Memory B cell (primary cell): Measurements from ENCODE around the gene LARP4B.
"Not testable (repeated sequence)": the region's sequence is repeated elsewhere in the genome, so short reads cannot be mapped to it uniquely, and the experiment has no call there.

Experiments used
- ATAC-seq: fragments of 150-1000 bp; cut with Tn5 transposase; 2 replicates; pipeline ENCODE4 v1.10.0; 2021; ENCODE audit warnings: low read depth, mild to moderate bottlenecking, moderate library complexity
- DNase-seq, 2 donors: peaks; one replicate each; pipeline ENCODE4 v3.0.0; 2022; ENCODE audit warnings: low spot score in 2 of 2
- H3K27ac Mint-ChIP-seq: one replicate; pipeline ENCODE4 v1.8.0; 2022; ENCODE audit warnings: mild to moderate bottlenecking, moderate library complexity, mixed read lengths
- H3K27me3 Mint-ChIP-seq: one replicate; pipeline ENCODE4 v1.8.0; 2022; ENCODE audit warnings: mixed read lengths
- H3K36me3 Mint-ChIP-seq: one replicate; pipeline ENCODE4 v1.8.0; 2022; ENCODE audit warnings: mild to moderate bottlenecking, mixed read lengths
- H3K4me1 Mint-ChIP-seq: one replicate; pipeline ENCODE4 v1.8.0; 2022; ENCODE audit warnings: mixed read lengths
- H3K4me3 Mint-ChIP-seq: one replicate; pipeline ENCODE4 v1.8.0; 2022; ENCODE audit warnings: mild to moderate bottlenecking, moderate library complexity, mixed read lengths
- H3K9me3 Mint-ChIP-seq: one replicate; pipeline ENCODE4 v1.8.0; 2022; ENCODE audit warnings: mixed read lengths

Gene LARP4B

DNA sequence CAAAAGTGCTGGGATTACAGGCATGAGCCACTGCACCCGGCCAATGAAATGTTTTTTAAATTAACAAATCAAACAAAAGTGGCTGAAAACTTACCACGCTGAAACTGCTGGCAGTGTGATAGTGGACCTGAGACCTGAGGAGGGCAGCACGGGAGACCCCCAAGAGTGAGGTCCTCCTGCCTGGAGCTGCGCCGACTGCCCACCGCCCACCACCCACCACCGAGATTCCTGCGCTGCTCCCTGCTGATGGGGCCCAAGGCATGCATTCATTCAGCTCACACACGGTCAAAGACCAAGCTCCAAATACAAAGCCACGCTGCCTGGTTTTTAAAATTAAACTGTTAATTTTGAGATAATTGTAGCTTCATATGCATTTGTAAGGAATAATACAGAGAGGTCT, 16.4 kb upstream of the LARP4B start:
- DNase-seq (no peak), ATAC-seq (no peak)
- Mint-ChIP-seq H3K27ac (no peak overlapping the region), H3K4me1 (peaks cover 23% of the 10 kb centered on the region), H3K36me3 (no peaks in the 10 kb centered on the region), H3K9me3 (no peaks in the 10 kb centered on the region), H3K27me3 (peaks cover 11% of the 10 kb centered on the region), H3K4me3 (no peak overlapping the region)

DNA sequence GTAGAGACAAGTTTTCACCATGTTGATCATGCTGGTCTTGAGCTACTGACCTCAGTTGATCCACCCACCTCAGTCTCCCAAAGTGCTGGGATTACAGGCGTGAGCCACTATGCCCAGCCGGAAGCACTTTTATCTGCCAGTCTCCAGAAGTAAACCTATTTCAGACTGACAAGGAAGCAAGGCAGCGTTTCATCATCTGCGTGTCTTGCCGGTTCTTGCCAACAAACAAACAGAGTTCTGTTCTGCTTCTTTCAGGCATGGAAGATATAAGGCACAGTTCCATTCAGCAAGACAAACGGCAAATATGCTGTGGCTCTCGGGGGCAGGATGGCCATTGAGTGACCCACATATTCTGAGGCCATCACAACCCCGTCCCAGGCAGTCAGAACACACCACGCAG, 15.5 kb upstream of the LARP4B start:
- Mint-ChIP-seq H3K27me3 (peaks cover 11% of the 10 kb centered on the region), H3K36me3 (no peaks in the 10 kb centered on the region), H3K27ac (no peak overlapping the region), H3K4me1 (peaks cover 23% of the 10 kb centered on the region), H3K9me3 (no peaks in the 10 kb centered on the region), H3K4me3 (no peak overlapping the region)
- ATAC-seq (no peak), DNase-seq (no peak)

DNA sequence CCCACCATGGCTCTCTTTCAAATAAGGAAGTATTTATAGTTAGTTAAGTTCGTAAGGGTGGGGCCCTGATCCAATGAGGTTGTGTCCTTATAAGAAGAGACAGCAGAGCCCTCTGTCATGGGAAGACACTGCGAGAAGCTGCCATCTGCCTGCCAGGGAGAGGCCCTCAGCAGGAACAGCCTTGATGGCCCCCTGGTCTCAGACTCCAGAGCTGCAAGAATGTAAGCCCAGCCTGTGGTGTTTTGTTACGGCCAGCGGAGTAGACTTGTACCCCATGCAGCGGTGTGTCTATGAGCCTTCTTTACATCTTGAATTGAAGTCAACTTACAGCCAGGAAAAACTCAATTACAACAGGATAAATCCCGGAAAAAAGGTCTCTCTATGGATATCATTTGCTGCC, 14.3 kb upstream of the LARP4B start:
- DNase-seq (no peak), ATAC-seq (no peak)
- Mint-ChIP-seq H3K4me1 (peaks cover 21% of the 10 kb centered on the region), H3K27ac (no peak overlapping the region), H3K27me3 (peaks cover 6% of the 10 kb centered on the region), H3K36me3 (no peaks in the 10 kb centered on the region), H3K4me3 (no peak overlapping the region), H3K9me3 (no peaks in the 10 kb centered on the region)

DNA sequence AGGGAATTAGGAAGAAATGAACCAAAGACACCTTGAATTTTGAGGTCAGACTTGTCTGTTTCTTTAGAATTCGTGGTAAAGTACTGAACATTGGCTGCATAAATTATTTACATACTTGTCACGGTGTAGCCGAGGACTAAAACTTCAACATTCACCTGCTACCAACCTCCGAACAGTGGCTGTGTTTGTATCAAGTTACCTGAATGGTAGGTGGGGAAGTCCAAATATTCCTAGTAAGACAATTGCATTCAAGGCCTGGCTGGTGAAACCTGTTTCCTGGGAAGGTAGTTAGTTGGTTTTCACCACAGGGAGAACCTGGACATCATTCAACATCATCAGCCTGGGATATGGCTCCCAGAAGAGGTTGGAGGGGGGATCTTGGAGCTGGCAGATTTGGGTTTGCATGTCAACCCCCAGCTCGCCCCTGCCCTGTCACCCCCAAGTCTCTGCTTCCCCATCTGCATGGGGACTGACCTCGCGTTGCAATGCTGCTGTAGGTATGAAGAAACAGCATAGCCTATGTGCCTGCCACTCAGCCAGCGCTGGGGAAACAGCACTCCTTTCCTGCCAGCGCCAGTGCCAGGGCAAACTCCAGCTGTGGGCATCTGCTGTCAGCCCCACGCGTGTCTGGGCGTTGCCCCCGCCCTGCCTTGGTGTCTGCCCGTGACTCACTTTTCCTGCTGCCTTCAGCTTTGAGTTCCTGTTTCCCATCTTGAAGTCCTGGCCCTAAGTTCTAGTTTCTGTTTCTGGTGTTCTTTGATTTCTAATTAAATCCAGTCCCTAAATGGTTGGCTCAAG, 12.7 kb upstream of the LARP4B start:
- ATAC-seq = peak; percentile 71
- Mint-ChIP-seq H3K4me1 (peaks cover 14% of the 10 kb centered on the region), H3K27ac (peak overlapping the region; percentile 5)

DNA sequence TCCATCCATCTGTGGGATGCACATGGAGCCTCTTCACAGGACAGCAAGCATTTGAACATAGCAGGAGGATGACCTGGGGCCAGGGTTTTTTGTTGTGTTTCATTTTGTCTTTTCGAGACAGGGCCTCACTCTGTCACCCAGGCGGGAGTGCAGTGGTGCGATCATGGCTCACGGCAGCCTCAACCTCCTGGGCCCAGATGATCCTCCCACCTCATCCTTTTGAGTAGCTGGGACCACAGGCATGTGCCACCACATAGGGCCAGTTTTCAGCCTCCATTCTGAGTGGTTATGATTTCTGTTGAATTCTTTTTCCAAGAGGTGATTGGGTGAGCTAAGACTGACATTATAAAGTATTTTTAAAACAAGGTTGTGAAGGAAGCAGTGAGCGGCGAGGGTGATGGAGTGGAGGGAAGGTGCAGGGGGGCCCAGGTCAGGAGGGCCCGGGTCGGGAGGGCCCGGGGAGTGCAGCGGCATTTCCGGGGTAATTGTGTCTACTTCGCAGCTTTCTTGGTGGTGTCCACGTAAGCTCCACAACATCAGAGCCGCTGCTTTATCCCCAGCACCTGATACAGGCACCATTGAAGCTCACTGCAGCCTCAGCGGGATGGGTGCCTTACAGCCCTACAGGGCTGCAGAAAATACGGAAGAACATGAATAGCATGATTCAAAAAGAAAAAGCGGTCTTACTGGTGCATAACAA, 12.0 kb upstream of the LARP4B start:
- ATAC-seq = peak; percentile 64
- H3K9me3 Mint-ChIP-seq = no peaks in the 10 kb centered on the region
- peaks cover 14% of the 10 kb centered on the region for H3K4me1 Mint-ChIP-seq
- peak overlapping the region; percentile 67 for H3K4me3 Mint-ChIP-seq
- DNase-seq = no peak
- peak overlapping the region; percentile 5 for H3K27ac Mint-ChIP-seq
- H3K27me3 Mint-ChIP-seq = peaks cover 9% of the 10 kb centered on the region
- no peaks in the 10 kb centered on the region for H3K36me3 Mint-ChIP-seq

More for the DNA sequence above, 12.7 kb upstream of the LARP4B start:
- Mint-ChIP-seq H3K36me3 (no peaks in the 10 kb centered on the region), H3K9me3 (no peaks in the 10 kb centered on the region), H3K27me3 (peaks cover 4% of the 10 kb centered on the region), H3K4me3 (peak overlapping the region; percentile 67)
- DNase-seq = peak in 1 of 2 donors; percentile 31

DNA sequence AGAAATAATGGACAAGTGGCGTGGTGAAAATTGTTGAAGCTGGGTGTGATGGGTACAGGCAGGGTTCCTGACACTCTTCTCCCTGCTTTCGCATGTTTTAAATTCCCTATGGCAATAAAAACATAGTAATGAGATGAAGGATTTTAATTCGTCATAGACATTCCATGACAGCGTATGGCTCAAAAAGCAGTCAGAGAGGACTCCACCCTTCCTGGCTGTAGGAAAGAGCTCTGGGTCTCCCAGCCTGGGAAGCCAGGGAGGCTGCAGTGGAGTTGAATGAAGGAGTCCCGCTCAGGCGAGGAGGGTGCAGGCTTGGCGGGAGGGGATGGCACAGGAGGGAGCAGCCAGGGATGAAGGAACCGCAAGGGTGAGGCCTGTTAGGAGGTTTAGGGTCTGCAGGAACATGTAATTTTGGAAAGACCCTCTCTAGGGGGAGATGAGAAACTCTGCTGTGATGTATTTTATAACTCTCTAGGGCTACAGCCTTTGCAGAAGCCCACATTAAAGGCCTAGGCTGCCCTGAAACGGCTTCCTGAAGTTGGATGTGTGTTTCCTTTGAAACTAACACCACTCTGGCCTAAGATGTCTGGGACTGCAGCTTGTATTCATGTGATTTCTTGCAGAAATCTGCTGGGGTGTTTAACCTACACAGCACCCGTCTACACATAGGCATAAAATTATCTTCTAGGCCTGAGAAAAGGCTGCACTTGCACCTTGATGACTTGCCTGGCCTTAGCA, 7.6 kb upstream of the LARP4B start:
- Mint-ChIP-seq H3K4me3 (no peak overlapping the region), H3K36me3 (no peaks in the 10 kb centered on the region), H3K27ac (no peak overlapping the region), H3K9me3 (no peaks in the 10 kb centered on the region), H3K4me1 (peaks cover 20% of the 10 kb centered on the region), H3K27me3 (peaks cover 18% of the 10 kb centered on the region)
- ATAC-seq = no peak
- no peak for DNase-seq

DNA sequence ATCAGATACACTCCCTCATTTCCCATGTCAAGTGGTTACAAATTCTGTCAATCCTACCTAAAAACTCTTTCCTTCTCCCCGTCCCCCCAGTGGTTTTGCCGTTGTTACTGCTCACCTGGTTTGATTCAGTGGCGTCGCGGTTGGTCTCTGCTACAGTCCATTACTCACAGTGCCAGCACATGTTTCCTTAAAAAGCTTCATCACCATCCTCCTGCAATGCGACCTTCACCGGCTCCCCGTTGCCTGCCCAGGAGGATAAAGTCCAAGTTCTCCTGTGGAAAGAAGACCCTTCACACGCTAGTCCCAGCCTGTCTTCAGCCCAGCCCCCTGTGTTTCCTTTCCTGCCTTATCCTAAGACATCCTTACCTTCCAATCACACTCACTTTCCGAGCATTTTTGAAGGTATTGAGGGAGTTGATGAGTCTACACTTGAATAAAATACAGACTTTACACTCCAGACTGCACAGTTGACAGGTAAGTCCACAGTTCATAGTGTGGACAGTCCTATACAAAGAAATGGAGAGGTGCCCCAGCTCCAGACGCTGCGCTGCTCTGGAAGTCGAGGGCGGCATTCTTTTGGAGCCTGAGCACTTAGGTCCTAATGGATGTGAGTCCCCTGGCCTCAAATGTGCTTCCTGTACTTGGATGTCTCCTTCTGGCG, 3.4 kb upstream of the LARP4B start:
- ATAC-seq (no peak), DNase-seq (no peak)
- H3K27me3 Mint-ChIP-seq = peaks cover 16% of the 10 kb centered on the region
- H3K27ac Mint-ChIP-seq = no peak overlapping the region
- H3K9me3 Mint-ChIP-seq = no peaks in the 10 kb centered on the region
- no peaks in the 10 kb centered on the region for H3K36me3 Mint-ChIP-seq
- no peak overlapping the region for H3K4me3 Mint-ChIP-seq
- peaks cover 20% of the 10 kb centered on the region for H3K4me1 Mint-ChIP-seq

DNA sequence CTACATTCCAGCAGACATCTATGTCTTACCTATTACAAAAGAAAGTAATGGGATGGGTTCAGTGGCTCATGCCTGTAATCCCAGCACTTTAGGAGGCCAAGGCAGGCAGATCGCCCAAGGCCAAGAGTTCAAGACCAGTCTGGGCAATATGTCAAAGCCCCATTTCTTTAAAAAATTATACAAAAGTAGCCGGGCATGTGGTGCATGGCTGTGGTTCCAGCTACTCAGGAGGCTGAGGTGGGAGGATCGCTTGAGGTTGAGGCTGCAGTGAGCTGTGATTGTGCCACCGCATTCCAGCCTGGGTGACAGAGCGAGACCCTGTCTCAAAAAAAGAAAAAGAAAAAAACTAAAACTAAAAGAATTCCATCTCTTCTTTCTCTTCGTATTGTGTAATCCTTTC, 2.7 kb upstream of the LARP4B start:
- not testable (repeated sequence) for H3K36me3 Mint-ChIP-seq, H3K27ac Mint-ChIP-seq, H3K9me3 Mint-ChIP-seq, H3K4me3 Mint-ChIP-seq, ATAC-seq, DNase-seq
- Mint-ChIP-seq H3K4me1 (peaks cover 24% of the 10 kb centered on the region), H3K27me3 (peaks cover 14% of the 10 kb centered on the region)

DNA sequence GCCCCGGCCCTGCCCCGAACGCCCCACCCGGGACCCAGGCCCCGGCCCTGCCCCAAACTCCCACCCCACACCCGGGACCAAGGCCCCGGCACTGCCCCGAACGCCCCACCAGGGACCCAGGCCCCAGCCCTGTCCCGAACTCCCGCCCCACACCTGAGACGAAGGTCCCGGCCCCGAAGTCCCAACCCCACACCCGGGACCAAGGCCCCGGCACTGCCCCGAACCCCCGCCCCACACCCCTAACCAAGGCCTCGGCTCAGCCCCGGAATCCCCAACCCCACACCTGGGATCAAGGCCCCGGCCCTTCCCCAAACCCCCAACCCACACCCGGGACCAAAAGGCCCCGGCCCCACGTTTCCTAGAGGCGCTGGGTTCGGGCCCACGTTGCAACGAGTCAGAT, 1.1 kb upstream of the LARP4B start:
- peaks cover 27% of the 10 kb centered on the region for H3K4me1 Mint-ChIP-seq
- H3K36me3 Mint-ChIP-seq = no peaks in the 10 kb centered on the region
- peaks cover 10% of the 10 kb centered on the region for H3K27me3 Mint-ChIP-seq
- peak overlapping the region; percentile 83 for H3K4me3 Mint-ChIP-seq
- H3K27ac Mint-ChIP-seq = peak overlapping the region; percentile 91
- no peak for DNase-seq
- no peaks in the 10 kb centered on the region for H3K9me3 Mint-ChIP-seq
- ATAC-seq = no peak

DNA sequence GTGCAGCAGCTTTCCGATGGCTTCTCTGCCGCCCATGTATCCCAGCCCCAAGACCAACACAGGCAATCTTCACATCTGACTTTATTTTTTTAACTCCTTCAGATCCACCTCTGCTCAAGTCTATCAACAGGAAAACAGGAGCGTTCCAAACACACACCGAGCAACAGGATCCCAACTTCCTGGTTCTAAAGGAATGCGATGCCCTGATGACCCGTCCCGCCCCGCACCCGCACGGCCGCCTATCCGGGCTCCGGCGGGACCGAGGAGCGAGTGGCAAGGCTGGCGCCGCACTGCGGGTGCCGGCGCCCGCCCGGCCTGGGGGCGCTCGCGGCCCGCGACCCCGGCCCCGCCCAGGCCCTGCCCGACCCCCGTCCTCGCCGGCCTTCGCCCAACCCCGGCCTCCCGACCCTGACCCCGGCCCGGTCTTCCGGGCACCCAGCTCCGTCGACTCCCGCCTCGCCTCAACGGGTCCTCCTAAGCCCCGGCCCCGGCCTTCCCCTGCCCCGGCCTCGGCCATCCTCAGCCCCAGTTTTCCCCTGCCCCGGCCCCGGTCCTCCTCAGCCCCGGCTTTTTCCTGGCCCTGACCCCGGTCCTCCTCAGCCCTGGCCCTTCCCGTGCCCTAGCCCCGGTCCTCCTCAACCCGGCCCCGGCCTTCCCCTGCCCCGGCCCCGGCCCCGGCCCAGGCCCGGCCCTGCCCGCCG, 730 bp downstream of the LARP4B start:
- Mint-ChIP-seq H3K9me3 (no peaks in the 10 kb centered on the region), H3K27ac (peak overlapping the region; percentile 97), H3K36me3 (peaks cover 3% of the 10 kb centered on the region), H3K4me1 (peaks cover 29% of the 10 kb centered on the region), H3K4me3 (peak overlapping the region; percentile 90), H3K27me3 (peaks cover 4% of the 10 kb centered on the region)
- DNase-seq (peak in 1 of 2 donors; percentile 34), ATAC-seq (no peak)

DNA sequence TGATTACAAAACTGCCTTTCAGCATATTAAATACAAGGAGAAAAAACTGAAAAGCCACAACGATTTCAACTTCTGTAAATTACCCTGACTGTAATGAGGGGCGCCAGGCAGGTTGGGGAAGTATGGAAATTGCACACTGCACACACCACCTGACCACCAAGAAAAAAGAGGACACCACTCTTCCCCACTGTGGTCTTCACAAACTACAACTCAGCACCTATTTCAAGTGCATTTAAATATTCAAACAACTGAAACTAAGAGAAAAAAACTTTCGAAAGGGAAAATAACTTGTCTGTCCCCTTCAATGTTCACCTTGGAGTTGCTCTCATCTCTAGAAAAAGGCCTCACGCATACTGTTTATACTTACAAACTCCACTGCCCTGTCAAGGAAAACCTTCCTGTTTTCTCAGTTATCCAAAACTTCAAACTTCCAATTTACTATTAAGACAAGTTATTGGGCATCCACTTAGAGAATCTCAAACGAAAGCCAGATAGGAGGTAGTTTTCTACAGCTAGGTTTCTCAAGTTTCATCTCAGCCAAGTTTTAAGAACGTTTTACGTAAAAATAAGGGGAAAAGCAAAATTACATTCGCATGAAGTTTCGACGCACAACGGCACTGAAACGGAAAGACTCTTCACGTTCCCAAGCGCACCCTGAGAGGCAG, 1.4 kb downstream of the LARP4B start:
- H3K4me3 Mint-ChIP-seq = peak overlapping the region; percentile 90
- H3K27me3 Mint-ChIP-seq = peaks cover 4% of the 10 kb centered on the region
- ATAC-seq (peak; percentile 5), DNase-seq (no peak)
- peak overlapping the region; percentile 97 for H3K27ac Mint-ChIP-seq
- H3K36me3 Mint-ChIP-seq = peaks cover 3% of the 10 kb centered on the region
- peaks cover 29% of the 10 kb centered on the region for H3K4me1 Mint-ChIP-seq
- H3K9me3 Mint-ChIP-seq = no peaks in the 10 kb centered on the region

DNA sequence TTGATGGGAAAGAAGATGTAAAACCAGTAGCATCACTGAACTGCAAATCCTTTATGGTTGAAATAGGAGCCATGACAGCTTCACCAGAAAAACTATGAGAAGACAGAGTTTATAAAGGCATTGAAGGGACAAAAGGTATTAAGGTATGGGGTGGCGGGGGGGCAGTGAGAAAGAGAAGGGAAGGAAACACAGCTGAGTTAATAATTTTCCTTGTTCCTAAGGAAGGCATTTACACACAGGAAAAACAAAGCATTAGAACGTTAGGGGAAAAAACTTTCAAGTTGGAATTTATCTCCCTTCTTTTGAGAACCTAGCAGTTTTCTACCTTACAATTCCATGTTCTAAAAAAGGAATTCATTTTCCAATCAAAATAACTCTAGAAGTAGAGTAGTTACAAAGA, 4.4 kb downstream of the LARP4B start:
- Mint-ChIP-seq H3K4me1 (peaks cover 37% of the 10 kb centered on the region), H3K36me3 (peaks cover 9% of the 10 kb centered on the region), H3K27ac (no peak overlapping the region), H3K9me3 (no peaks in the 10 kb centered on the region), H3K4me3 (no peak overlapping the region), H3K27me3 (no peaks in the 10 kb centered on the region)
- no peak for DNase-seq
- ATAC-seq = no peak
